Activated naive CD4-positive, alpha-beta T cell (primary cell): ENCODE results near the gene CD9.
"Not testable (repeated sequence)": the region's sequence is repeated elsewhere in the genome, so short reads cannot be mapped to it uniquely, and the experiment has no call there.

ENCODE experiments used
- DNase-seq, 4 experiments: peaks; one replicate each; lab custom pipeline; 2025; lab: John Stamatoyannopoulos, UW

CD9 gene, protein sequence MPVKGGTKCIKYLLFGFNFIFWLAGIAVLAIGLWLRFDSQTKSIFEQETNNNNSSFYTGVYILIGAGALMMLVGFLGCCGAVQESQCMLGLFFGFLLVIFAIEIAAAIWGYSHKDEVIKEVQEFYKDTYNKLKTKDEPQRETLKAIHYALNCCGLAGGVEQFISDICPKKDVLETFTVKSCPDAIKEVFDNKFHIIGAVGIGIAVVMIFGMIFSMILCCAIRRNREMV

GRCh38 chr12:6200256-6201212, at the start of gene CD9:
TSS of gene CD9 (plus strand) at chr12:6200400. CDS start at chr12:6200500, 100 bp downstream.
- peak in 2 of 4 experiments; percentile 20 to 31 for DNase-seq

DNA sequence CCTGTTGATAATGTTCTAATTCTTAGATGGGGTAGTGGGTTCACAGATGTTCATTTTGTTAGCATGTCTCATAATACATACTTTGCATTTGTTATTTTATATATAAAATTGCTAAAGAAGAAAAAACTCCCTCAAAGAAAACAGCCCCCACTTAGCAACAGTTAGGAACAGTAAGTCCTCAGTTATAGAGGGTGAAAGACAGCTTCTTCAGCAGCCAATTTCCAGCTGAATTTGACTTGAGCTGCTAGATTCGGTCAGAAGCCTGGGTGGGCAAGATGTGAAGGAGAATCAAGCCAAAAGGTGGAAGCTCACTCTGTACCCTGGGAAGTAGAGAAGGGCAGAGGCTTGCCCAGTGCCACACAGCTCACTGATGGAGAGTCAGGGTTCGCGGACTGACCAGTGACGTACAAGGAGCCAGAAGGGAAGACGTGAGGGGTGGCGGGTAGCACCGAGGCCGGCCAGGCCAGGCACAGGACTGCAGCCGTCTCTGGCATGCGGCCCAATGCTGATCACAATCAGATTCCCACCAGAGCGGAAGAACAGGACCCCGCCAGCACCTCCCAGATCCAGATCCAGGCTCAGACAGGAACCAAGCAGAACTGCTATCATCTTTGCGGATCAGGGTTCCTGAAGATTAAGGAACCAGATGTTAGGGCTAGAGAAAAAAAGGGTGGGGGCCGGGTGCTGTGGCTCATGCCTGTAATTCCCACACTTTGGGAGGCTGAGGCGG, 45.3 kb upstream of the CD9 start:
- no peak for DNase-seq

GRCh38 chr12:6157482-6157881, 42.7 kb upstream of the CD9 start:
- no peak for DNase-seq

- no peak for DNase-seq
Measured at GRCh38 chr12:6158255-6158654, 41.9 kb upstream of the CD9 start.

GRCh38 chr12:6158749-6159148, 41.5 kb upstream of the CD9 start:
- no peak for DNase-seq

- not testable (repeated sequence) for DNase-seq
Measured at GRCh38 chr12:6159166-6160011, 40.8 kb upstream of the CD9 start.

- not testable (repeated sequence) for DNase-seq
Measured at GRCh38 chr12:6160049-6160649, 40.1 kb upstream of the CD9 start.

DNA sequence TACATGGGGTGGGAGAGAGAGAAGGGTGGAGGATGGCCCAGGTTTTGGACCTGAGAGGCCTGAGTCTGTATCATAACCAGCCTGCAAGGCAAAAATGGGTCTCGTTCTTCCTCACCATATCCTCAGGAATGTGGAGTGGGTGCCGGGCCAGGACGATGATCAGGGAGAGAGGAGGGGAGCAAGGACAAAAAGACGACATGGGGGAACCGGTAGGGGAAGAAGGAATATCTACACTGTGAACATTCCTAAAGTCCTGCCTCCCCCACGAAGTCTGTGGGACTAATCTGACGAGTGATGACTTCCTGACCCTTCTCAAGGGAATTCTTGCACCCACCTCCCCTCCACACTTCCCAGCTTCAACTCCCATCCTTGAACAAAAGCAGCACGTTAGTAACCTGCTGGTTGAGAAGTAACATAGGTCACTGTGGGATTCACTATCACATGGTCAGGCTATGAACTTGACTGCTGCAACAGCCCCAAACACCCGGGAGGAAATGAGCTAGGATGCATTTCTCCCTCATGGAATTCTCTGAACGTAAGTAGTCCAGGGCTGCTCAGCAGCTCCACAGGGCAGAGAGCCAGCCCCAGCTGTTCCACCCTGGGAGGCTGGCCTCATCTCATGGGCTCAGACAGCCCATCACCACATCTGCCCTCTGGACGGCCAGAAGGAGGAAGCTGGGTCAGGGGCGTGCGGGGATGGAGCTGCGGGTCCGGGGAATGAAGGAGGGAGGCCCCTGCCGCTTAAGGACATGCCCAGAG, 38.9 kb upstream of the CD9 start:
- no peak for DNase-seq

DNA sequence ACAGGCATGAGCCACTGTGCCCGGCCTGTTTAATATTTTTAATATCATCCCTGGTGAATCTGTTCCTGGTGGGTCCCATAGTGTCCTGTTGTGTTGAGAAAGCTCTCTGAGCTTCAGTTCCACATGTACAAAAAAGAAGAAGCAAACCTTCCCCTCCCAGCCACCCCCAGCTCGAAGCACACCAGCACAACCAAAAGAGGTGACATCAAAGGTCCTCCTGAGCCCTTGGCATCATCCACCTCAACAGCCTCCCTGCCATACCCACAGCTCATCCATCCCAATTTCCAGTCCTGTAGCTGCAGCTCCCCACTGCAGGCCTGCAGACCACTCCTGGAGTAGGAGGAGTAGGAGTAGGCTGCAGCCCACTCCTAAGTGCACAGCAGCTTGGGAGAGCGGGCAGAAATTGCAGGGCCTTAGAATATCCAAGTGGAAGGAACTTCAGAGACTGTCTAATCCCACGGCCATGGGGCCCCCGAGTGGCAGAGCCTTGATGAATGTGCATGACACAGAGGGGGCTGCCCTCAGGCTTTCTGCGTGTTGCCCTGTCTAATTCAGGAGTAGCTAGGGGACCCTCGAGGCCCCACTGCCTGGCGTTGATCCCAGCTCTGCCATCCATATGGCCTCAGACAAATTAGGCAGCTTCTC, 36.7 kb upstream of the CD9 start:
- DNase-seq, result no peak

- no peak for DNase-seq
Measured at GRCh38 chr12:6165395-6165794, 34.8 kb upstream of the CD9 start.

DNA sequence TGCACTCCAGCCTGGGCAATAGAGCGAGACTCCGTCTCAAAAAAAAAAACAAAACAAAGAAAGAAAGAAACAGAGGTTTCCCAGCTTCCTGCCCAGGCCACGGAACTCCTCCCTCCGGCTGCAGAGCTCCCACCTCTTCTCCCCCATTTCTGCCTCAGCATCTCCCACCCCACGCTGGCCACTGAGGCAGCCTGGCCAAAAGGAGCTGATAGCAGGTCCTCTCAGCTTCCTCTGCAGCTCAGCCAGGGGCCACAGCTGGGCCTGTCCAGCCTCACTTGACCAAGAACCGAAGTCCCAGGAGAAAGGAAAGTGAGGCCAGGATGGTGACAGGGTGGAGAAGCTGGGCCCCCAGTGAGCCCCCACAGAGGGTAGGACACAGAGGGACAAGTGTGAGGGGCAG, 33.4 kb upstream of the CD9 start:
- no peak for DNase-seq

DNA sequence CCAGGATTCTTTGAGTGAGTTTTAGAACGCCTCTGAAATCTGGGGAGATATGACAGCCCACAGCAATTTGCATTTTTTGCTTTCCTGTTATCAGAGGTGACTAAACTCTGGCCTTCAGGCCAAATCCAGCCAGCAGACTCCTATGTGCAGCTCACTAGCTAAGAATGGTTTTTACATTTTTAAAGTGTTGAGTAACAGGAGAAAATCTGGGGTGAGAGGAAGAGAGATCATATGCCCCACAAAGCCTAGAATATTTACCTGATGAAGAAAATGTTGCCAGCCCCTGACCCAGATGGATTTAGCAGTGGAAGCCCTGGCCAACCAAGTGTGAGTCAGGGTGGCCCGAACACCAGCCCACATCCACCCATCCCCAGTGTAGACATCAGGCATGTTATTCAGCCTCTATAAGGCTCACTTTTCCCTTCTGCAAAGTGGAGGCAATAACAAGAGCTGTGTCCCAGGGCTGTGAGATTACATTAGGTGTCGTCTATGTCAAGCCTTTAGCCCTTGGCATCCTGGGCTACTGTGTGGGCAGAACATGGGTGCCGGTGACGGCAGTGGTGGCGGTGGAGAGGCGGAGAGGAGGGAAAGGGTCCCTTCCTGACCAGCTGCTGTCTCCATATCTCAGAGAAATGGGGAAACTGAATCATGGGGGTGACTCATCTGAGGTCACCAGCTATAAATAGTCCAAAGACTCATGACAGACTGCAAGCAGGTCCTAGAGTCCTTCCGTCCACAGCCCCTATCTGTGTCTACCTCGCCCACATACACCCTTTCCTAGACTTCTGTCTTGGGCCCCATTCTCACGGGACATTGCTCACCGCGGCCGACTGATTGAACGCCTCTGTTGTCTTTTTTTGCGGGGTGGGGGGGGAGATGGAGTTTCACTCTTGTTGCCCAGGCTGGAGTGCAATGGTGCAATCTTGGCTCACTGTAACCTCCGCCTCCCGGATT, 32.6 kb upstream of the CD9 start:
- DNase-seq, result peak in 1 of 4 experiments; percentile 10

DNA sequence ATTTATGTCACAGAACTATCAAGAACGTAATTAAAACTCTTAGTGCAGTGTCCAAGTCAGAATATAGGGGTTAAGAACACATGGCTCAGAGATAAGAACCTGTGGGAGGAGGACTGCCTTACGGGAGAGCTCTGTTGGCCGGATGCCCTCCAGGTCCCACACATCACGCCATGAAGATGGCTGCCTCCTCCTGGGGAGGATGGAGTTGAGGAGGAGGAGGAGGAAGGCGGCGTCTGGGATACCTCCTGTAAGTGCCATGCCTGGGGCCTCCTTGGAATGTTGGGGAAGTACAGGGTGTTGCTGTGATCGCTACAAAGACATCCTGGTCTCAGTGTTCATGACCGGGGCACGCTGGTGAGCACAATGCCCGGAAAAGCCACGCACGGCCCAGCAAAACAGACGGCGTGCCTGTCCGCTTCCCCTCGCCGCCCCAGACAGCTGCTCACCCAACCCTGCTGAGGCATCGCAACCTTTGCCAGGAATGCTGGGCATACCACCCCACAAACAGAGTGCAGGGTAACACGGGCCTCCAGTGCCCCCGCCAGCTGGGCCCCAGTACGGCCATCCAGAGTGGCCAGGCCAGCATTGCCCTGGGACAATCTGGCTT, 28.7 kb upstream of the CD9 start:
- no peak for DNase-seq

GRCh38 chr12:6172086-6172485, 28.1 kb upstream of the CD9 start:
- no peak for DNase-seq

DNA sequence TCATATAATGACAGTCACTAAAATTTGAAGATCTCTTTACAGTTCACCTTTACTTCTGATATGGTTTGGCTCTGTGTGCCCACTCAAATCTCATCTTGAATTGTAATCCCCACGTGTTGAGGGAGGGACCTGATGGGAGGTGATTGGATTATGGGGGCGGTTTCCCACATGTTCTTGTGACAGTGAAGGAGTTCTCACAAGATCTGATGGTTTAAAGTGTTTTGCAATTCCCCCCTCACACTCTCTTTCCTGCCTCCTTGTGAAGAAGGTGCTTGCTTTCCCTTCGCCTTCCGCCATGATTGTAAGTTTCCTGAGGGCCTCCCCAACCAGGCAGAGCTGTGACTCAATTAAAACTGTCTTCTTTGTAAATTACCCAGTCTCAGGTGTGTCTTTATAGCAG, 27.3 kb upstream of the CD9 start:
- no peak for DNase-seq

DNA sequence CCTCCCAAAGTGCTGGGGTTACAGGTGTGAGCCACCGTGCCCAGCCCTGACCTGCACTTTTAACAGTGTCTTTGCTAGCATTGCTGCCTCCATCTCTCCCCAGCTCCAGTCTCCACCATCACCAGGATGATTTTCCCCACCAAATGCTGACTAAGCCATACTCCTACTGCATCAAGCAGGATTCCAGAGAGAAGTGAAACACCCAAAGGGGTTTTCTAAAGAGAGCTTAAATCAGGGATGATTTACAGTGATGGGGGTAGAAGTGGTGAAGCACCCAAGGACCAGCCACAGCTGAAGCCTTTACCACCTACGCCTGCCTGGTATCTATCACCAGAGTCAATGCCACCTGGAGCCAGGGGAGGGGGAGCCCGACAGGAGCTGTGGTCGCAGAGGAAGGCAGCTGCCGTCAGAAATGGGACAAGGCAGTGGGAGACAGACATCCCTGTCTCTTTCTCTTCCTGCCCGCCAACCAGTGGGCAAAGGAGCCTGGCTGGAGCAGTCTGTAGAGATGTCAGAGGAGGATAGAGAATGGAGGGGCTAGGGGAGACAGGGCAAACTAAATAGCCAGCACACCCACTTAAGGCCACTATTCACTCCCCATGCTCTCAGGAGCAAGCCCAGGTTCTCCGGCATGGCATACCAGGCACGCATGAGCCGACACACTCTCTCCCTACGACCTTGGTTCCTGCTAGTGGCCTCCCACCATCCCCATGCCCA, 22.4 kb upstream of the CD9 start:
- DNase-seq, result no peak

- DNase-seq, result no peak
Measured at GRCh38 chr12:6178981-6179761, 21.0 kb upstream of the CD9 start.
